ENCODE results near the gene CD300LD. TPM values are rescaled to one million over a fixed set of nuclear protein-coding genes. Genes with fewer than 3 reads are reported as not detected.
"Not testable (repeated sequence)": the region's sequence is repeated elsewhere in the genome, so short reads cannot be mapped to it uniquely, and the experiment has no call there.

CD300LD gene
- total RNA-seq (2014; rRNA removed; shearing (Covaris generic); ENCODE audit: low replicate concordance): not detected in 2 replicates

- Histone ChIP-seq H3K4me3 (ENCODE audit: low read length) (no peak within 1 kb of the TSS), H3K79me2 (ENCODE audit: low read length) (no peaks in the 10 kb centered on the region), H3K9me2 (replicated peaks; ENCODE audit: insufficient read depth, low read length) (no peaks in the 10 kb centered on the region), H3K9me3 (ENCODE audit: low read length) (no peaks in the 10 kb centered on the region), H3K4me1 (ENCODE audit: low read length) (no peaks in the 10 kb centered on the region), H3K27ac (ENCODE audit: low read length) (no peak within 1 kb of the TSS), H4K20me1 (ENCODE audit: insufficient read depth, low read depth, low read length) (no peaks in the 10 kb centered on the region), H3K36me3 (ENCODE audit: insufficient read depth, low read length) (no peaks in the 10 kb centered on the region), H3K4me2 (ENCODE audit: low read depth, low read length, poor library complexity, severe bottlenecking) (no peak within 1 kb of the TSS), H3K27me3 (ENCODE audit: low read length) (peaks cover 7% of the 10 kb centered on the region; the same call in 1 of the 2 replicates), H3K9ac (ENCODE audit: low read length) (no peak within 1 kb of the TSS), H2AFZ (ENCODE audit: low read length) (no peak within 1 kb of the TSS)
- DNase-seq: no peak
Measured at GRCh38 chr17:74592087-74592990, at the start of gene CD300LD. Gene CD300LD, minus strand, starts transcription at chr17:74592283. Its CDS starts 81 bp downstream, at chr17:74592202.

GRCh38 chr17:74641224-74641957 is 49.3 kb upstream of the CD300LD start:
- no peaks in the 10 kb centered on the region for H3K9me2 ChIP-seq (replicated peaks; ENCODE audit: insufficient read depth, low read length)
- no peak overlapping the region for H3K27ac ChIP-seq (ENCODE audit: low read length)

GRCh38 chr17:74639704-74640151 is 47.6 kb upstream of the CD300LD start:
- Histone ChIP-seq H3K4me3 (ENCODE audit: low read length) (no peak overlapping the region), H3K4me2 (ENCODE audit: low read depth, low read length, poor library complexity, severe bottlenecking) (no peak overlapping the region), H3K27me3 (ENCODE audit: low read length) (no peaks in the 10 kb centered on the region), H3K9ac (ENCODE audit: low read length) (no peak overlapping the region), H2AFZ (ENCODE audit: low read length) (no peak overlapping the region), H3K36me3 (ENCODE audit: insufficient read depth, low read length) (no peaks in the 10 kb centered on the region), H4K20me1 (ENCODE audit: insufficient read depth, low read depth, low read length) (no peaks in the 10 kb centered on the region), H3K79me2 (ENCODE audit: low read length) (no peaks in the 10 kb centered on the region), H3K9me3 (ENCODE audit: low read length) (no peaks in the 10 kb centered on the region), H3K9me2 (replicated peaks; ENCODE audit: insufficient read depth, low read length) (no peaks in the 10 kb centered on the region), H3K27ac (ENCODE audit: low read length) (no peak overlapping the region), H3K4me1 (ENCODE audit: low read length) (peaks cover 10% of the 10 kb centered on the region)
- peak; percentile 43 for DNase-seq

More at GRCh38 chr17:74641224-74641957, 49.3 kb upstream of the CD300LD start:
- Histone ChIP-seq H3K36me3 (ENCODE audit: insufficient read depth, low read length) (no peaks in the 10 kb centered on the region), H3K79me2 (ENCODE audit: low read length) (no peaks in the 10 kb centered on the region), H4K20me1 (ENCODE audit: insufficient read depth, low read depth, low read length) (no peaks in the 10 kb centered on the region), H2AFZ (ENCODE audit: low read length) (no peak overlapping the region), H3K4me1 (ENCODE audit: low read length) (peaks cover 10% of the 10 kb centered on the region), H3K4me2 (ENCODE audit: low read depth, low read length, poor library complexity, severe bottlenecking) (no peak overlapping the region), H3K27me3 (ENCODE audit: low read length) (no peaks in the 10 kb centered on the region), H3K9ac (ENCODE audit: low read length) (no peak overlapping the region), H3K9me3 (ENCODE audit: low read length) (no peaks in the 10 kb centered on the region), H3K4me3 (ENCODE audit: low read length) (no peak overlapping the region)
- DNase-seq: no peak

GRCh38 chr17:74637926-74638325 is 45.8 kb upstream of the CD300LD start:
- no peaks in the 10 kb centered on the region for H3K27me3 ChIP-seq (ENCODE audit: low read length)

GRCh38 chr17:74637265-74637664 is 45.2 kb upstream of the CD300LD start:
- no peaks in the 10 kb centered on the region for H3K79me2 ChIP-seq (ENCODE audit: low read length)

More at GRCh38 chr17:74637926-74638325, 45.8 kb upstream of the CD300LD start:
- H2AFZ ChIP-seq (ENCODE audit: low read length): no peak overlapping the region
- no peaks in the 10 kb centered on the region for H4K20me1 ChIP-seq (ENCODE audit: insufficient read depth, low read depth, low read length)
- no peaks in the 10 kb centered on the region for H3K9me2 ChIP-seq (replicated peaks; ENCODE audit: insufficient read depth, low read length)
- no peak overlapping the region for H3K4me2 ChIP-seq (ENCODE audit: low read depth, low read length, poor library complexity, severe bottlenecking)
- H3K4me3 ChIP-seq (ENCODE audit: low read length): no peak overlapping the region
- no peaks in the 10 kb centered on the region for H3K36me3 ChIP-seq (ENCODE audit: insufficient read depth, low read length)
- DNase-seq: no peak
- no peak overlapping the region for H3K27ac ChIP-seq (ENCODE audit: low read length)
- H3K9me3 ChIP-seq (ENCODE audit: low read length): no peaks in the 10 kb centered on the region
- peaks cover 10% of the 10 kb centered on the region for H3K4me1 ChIP-seq (ENCODE audit: low read length)
- no peak overlapping the region for H3K9ac ChIP-seq (ENCODE audit: low read length)
- H3K79me2 ChIP-seq (ENCODE audit: low read length): no peaks in the 10 kb centered on the region

GRCh38 chr17:74636541-74637085 is 44.5 kb upstream of the CD300LD start:
- not testable (repeated sequence) for H3K79me2 ChIP-seq (ENCODE audit: low read length); H3K4me3 ChIP-seq (ENCODE audit: low read length); H3K4me2 ChIP-seq (ENCODE audit: low read depth, low read length, poor library complexity, severe bottlenecking); H3K9me2 ChIP-seq (replicated peaks; ENCODE audit: insufficient read depth, low read length); H2AFZ ChIP-seq (ENCODE audit: low read length); H3K36me3 ChIP-seq (ENCODE audit: insufficient read depth, low read length); H3K27ac ChIP-seq (ENCODE audit: low read length); H3K9ac ChIP-seq (ENCODE audit: low read length); DNase-seq; H3K9me3 ChIP-seq (ENCODE audit: low read length); H3K27me3 ChIP-seq (ENCODE audit: low read length); H4K20me1 ChIP-seq (ENCODE audit: insufficient read depth, low read depth, low read length)
- peaks cover 14% of the 10 kb centered on the region for H3K4me1 ChIP-seq (ENCODE audit: low read length)

More at GRCh38 chr17:74637265-74637664, 45.2 kb upstream of the CD300LD start:
- no peaks in the 10 kb centered on the region for H3K36me3 ChIP-seq (ENCODE audit: insufficient read depth, low read length)
- H3K27ac ChIP-seq (ENCODE audit: low read length): no peak overlapping the region
- H3K4me1 ChIP-seq (ENCODE audit: low read length): peaks cover 10% of the 10 kb centered on the region
- H3K27me3 ChIP-seq (ENCODE audit: low read length): no peaks in the 10 kb centered on the region
- H3K9ac ChIP-seq (ENCODE audit: low read length): no peak overlapping the region
- H3K4me3 ChIP-seq (ENCODE audit: low read length): no peak overlapping the region
- no peak overlapping the region for H2AFZ ChIP-seq (ENCODE audit: low read length)
- H3K4me2 ChIP-seq (ENCODE audit: low read depth, low read length, poor library complexity, severe bottlenecking): no peak overlapping the region
- DNase-seq: no peak
- H3K9me3 ChIP-seq (ENCODE audit: low read length): no peaks in the 10 kb centered on the region
- H4K20me1 ChIP-seq (ENCODE audit: insufficient read depth, low read depth, low read length): no peaks in the 10 kb centered on the region
- H3K9me2 ChIP-seq (replicated peaks; ENCODE audit: insufficient read depth, low read length): no peaks in the 10 kb centered on the region

GRCh38 chr17:74635418-74635817 is 43.3 kb upstream of the CD300LD start:
- Histone ChIP-seq H3K79me2 (ENCODE audit: low read length) (no peaks in the 10 kb centered on the region), H3K4me3 (ENCODE audit: low read length) (no peak overlapping the region), H4K20me1 (ENCODE audit: insufficient read depth, low read depth, low read length) (no peaks in the 10 kb centered on the region), H3K4me2 (ENCODE audit: low read depth, low read length, poor library complexity, severe bottlenecking) (no peak overlapping the region), H3K9me2 (replicated peaks; ENCODE audit: insufficient read depth, low read length) (no peaks in the 10 kb centered on the region), H3K36me3 (ENCODE audit: insufficient read depth, low read length) (no peaks in the 10 kb centered on the region), H3K9me3 (ENCODE audit: low read length) (no peaks in the 10 kb centered on the region), H3K9ac (ENCODE audit: low read length) (no peak overlapping the region), H3K4me1 (ENCODE audit: low read length) (peaks cover 15% of the 10 kb centered on the region), H3K27me3 (ENCODE audit: low read length) (no peaks in the 10 kb centered on the region), H2AFZ (ENCODE audit: low read length) (no peak overlapping the region), H3K27ac (ENCODE audit: low read length) (no peak overlapping the region)
- DNase-seq: no peak

- Histone ChIP-seq H3K36me3 (ENCODE audit: insufficient read depth, low read length) (no peaks in the 10 kb centered on the region), H3K27me3 (ENCODE audit: low read length) (no peaks in the 10 kb centered on the region), H3K9me2 (replicated peaks; ENCODE audit: insufficient read depth, low read length) (no peaks in the 10 kb centered on the region), H3K9ac (ENCODE audit: low read length) (no peak overlapping the region), H3K9me3 (ENCODE audit: low read length) (no peaks in the 10 kb centered on the region), H3K27ac (ENCODE audit: low read length) (no peak overlapping the region), H3K4me2 (ENCODE audit: low read depth, low read length, poor library complexity, severe bottlenecking) (no peak overlapping the region), H2AFZ (ENCODE audit: low read length) (no peak overlapping the region), H4K20me1 (ENCODE audit: insufficient read depth, low read depth, low read length) (no peaks in the 10 kb centered on the region), H3K4me3 (ENCODE audit: low read length) (no peak overlapping the region), H3K4me1 (ENCODE audit: low read length) (peaks cover 5% of the 10 kb centered on the region), H3K79me2 (ENCODE audit: low read length) (no peaks in the 10 kb centered on the region)
- DNase-seq: no peak
Measured at GRCh38 chr17:74633326-74633725, 41.2 kb upstream of the CD300LD start.

All from Karpas-422 (cell line).